HG03520 (cell line): ENCODE data around the gene MYO1G.
"Not testable (repeated sequence)": the region's sequence is repeated elsewhere in the genome, so short reads cannot be mapped to it uniquely, and the experiment has no call there.

Experiments
- ATAC-seq: cut with Tn5 transposase; IDR thresholded peaks from one replicate; pipeline ENCODE4 v1.9.1; 2021; ENCODE audit warnings: mild to moderate bottlenecking, moderate library complexity; ENCODE audit not compliant: unreplicated experiment

MYO1G gene

DNA sequence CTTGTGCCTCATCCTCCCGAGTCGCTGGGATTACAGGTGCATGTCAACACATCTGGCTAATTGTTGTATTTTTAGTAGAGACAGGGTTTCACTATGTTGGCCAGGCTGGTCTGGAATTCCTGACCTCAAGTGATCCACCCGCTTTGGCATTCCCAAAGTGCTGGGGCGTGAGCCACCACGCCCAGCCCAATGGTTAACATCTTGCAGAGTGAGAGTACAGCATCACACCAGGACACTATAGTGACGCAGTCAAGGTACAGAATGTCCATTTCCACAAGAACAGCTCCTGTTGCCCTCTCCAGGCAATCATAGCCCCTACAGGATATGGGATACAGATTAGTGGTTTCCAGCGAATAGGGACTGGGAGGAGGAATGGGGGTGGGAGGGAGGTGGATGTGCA lies 34.0 kb downstream of the MYO1G start:
- no peak for ATAC-seq

DNA sequence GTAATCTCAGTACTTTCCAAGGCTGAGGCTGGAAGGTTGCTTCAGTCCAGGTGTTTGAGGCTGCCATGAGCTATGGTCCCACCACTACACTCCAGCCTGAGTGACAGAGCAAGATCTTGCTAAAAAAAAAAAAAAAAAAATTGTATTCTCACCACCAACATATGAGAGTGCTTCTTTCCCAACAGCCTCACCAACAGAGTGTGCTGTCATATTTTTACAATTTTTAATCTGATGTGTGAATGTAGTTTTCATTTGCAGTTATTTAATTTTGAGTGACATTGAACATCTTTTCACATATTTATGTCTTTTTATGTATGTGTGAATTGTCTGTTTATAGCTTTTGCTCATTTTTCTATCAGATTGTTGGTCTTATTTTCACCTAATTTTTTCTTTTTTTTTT lies 35.2 kb downstream of the MYO1G start:
- no peak for ATAC-seq

GRCh38 chr7:44937426-44937825 lies 41.4 kb downstream of the MYO1G start:
- ATAC-seq, result no peak

- ATAC-seq, result no peak
These were observed 42.5 kb downstream of the MYO1G start for GRCh38 chr7:44936322-44936721.

GRCh38 chr7:44935583-44935982 lies 43.2 kb downstream of the MYO1G start:
- no peak for ATAC-seq

- no peak for ATAC-seq
These were observed 43.8 kb downstream of the MYO1G start for GRCh38 chr7:44935016-44935415.

- not testable (repeated sequence) for ATAC-seq
These were observed 44.3 kb downstream of the MYO1G start for GRCh38 chr7:44934510-44934909.

DNA sequence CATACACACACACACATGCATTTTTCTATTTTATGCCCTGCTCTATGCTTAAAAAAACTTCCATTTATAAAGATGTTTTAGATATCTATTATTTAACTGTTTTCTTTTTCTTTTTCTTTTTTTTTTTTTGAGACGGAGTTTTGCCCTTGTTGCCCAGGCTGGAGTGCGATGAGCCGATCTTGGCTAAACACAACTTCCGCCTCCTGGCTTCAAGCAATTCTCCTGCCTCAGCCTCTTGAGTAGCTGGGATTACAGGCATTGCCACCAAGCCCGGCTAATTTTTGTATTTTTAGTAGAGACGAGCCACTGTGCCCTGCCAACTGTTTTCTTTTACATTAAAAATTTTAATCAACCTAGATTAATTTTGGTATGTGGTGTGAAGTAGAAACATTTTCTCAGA lies 47.9 kb downstream of the MYO1G start:
- ATAC-seq, result no peak

- no peak for ATAC-seq
These were observed 56.5 kb downstream of the MYO1G start for GRCh38 chr7:44922351-44922694.

DNA sequence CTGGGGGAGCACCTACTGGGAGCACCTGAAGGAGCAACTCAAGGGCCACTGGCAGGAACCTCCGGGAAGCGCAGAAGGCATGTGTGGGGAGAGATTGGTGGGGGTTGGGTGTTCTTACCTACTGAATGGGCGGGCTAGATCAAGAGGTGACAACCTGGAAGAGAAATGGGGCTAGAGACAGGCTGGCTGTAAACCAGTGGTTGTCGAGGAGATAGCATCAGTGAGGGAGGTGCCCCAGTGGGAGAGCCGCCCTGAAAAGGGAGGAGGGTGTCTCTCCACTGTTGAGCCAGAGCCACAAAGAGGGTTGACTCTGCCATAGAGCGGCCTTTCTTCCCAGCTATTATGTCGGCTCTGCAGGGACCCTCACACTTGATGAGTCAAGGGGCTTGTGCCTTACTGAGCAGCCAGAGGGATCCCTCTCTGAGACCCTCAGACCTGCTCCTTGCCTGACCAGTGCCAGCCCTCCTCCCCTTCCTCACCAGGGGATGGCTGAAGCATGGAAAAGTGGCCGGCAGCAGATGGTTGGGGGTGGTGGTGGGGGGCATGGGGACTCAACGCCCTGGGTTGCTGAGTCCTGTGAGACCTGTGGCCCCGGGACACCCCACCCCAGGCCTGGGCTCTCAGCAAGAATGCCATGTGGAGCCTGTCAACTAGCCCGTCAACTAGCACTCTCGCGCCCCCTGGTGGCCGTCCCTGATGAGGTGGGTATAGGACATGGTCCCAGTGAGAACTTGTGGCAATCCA lies 57.0 kb downstream of the MYO1G start:
- peak; percentile 71 for ATAC-seq

DNA sequence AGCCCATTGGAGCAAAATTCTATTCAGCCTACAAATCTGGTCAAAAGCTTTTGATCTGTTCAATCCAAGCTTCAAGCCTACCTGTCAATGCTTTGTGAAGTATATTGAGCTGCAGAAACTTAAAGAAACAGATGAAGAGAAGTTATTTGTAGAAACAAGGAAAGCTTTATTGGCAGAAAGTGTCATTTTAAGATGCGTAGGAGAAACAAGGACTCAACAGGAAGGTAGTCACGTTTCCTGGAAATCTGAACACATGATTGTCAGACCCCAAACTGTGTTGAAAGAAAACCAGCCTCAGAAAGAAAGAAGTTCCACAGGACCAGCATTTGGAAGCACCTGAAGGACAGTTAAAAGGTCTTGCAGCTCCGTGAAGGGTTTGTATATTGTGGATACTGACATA lies 58.7 kb downstream of the MYO1G start:
- ATAC-seq, result no peak

GRCh38 chr7:44918029-44918428 lies 60.8 kb downstream of the MYO1G start:
- no peak for ATAC-seq

- no peak for ATAC-seq
These were observed 61.4 kb downstream of the MYO1G start for GRCh38 chr7:44917465-44917864.

- ATAC-seq, result peak; percentile 65
These were observed 63.7 kb downstream of the MYO1G start for GRCh38 chr7:44914992-44915607.

DNA sequence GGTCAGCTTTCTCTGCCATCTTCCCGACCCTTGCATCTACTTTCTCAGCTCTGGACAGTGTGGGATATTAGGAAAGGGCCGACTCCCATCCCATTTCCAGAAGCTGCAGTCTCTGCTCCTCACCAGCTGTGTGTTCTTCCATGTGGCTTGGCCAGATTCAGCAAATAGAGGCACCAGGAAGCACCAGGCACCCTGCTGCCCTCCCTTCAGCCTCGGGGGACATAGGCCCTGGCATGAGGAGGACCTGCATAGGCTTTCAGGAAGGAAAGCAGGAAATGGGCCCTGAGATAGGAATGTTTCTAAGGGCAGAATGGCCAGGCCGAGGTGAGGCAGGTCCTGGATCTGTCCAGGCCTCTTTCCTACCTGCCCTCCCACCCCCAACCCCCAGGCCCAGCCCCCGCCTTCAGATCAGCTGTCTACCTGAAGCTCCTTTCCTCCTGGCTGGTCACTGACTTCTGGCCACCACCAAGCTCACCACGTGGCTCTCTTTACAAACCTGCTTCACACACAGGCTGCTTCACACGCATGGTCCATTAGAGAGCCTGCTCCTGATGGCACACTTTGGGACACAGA lies 66.0 kb downstream of the MYO1G start:
- ATAC-seq, result no peak
